Endothelial cell of umbilical vein (primary cell): ENCODE results near the gene GNB2. TPM values are rescaled to one million over a fixed set of nuclear protein-coding genes. Genes with fewer than 3 reads are reported as not detected.

Experiments
- BruUV-seq: library from RNA; stranded (reverse); fragments of 400-500 nt; replicated peaks from 2 replicates; lab custom pipeline; 2021; lab: Mats Ljungman, UMichigan
- CTCF ChIA-PET: fragments of 300-600, 350-600 bp; sonication (Branson Sonifier 250); formaldehyde crosslinking; loops from one replicate; lab custom pipeline; 2021; ENCODE audit warnings: antibody characterized with exemption, inconsistent platforms; lab: Charles Lee
- POLR2A ChIA-PET: fragments of 300-600, 350-600 bp; sonication (Branson Sonifier 250); formaldehyde crosslinking; loops from one replicate; lab custom pipeline; 2021; ENCODE audit warnings: antibody characterized with exemption, inconsistent platforms; lab: Charles Lee
- DNase-seq: peaks from one replicate; pipeline ENCODE4 v3.0.0-alpha.2; 2011; ENCODE audit warnings: low read depth, low spot score
- FAIRE-seq: peaks from 2 replicates; lab custom pipeline; 2011; peaks lifted over from hg19 to GRCh38; lab: Jason Lieb, UNC
- H2AFZ ChIP-seq: 2 replicates; pipeline ENCODE4 v1.6.0; 2012; ENCODE audit warnings: low read depth, low read length, control low read depth, inconsistent platforms
- H3K27ac ChIP-seq: 2 replicates; pipeline ENCODE4 v1.5.1; 2011; ENCODE audit warnings: low read depth, mild to moderate bottlenecking, control low read depth, low read length, moderate library complexity; ENCODE audit not compliant: insufficient read depth
- H3K27me3 ChIP-seq, 2 experiments: 2 replicates each; pipeline versions ENCODE4 v1.6.0 to v1.6.1; 2011; ENCODE audit warnings: low read length in 2 of 2, mixed read lengths in 1 of 2; ENCODE audit not compliant: control insufficient read depth in 2 of 2, insufficient read depth in 2 of 2
- H3K36me3 ChIP-seq, 2 experiments: 2 replicates in 1 of 2; 3 replicates in 1 of 2; pipeline ENCODE4 v1.5.1; 2011; ENCODE audit warnings: low read length in 2 of 2, mild to moderate bottlenecking in 1 of 2, moderate library complexity in 1 of 2; ENCODE audit not compliant: control insufficient read depth in 2 of 2, insufficient read depth in 2 of 2; ENCODE audit errors: extremely low read depth in 1 of 2
- H3K4me1 ChIP-seq: 3 replicates; pipeline ENCODE4 v1.5.1; 2011; ENCODE audit warnings: mild to moderate bottlenecking, low read length; ENCODE audit not compliant: control insufficient read depth, insufficient read depth; ENCODE audit errors: extremely low read depth
- H3K4me2 ChIP-seq: 2 replicates; pipeline ENCODE4 v1.6.1; 2011; ENCODE audit warnings: low read length, control low read depth, mixed read lengths; ENCODE audit not compliant: insufficient read depth
- H3K4me3 ChIP-seq, 3 experiments: fragments of 200-600 bp in 1 of 3; sonication (generic), shearing (Covaris generic) in 1 of 3; replicated peaks in 1 of 3; 2 replicates each; pipeline ENCODE4 v1.5.1; 2011 to 2016; ENCODE audit warnings: control low read depth in 3 of 3, low read length in 3 of 3, mild to moderate bottlenecking in 2 of 3, inconsistent platforms in 1 of 3, low read depth in 1 of 3, moderate library complexity in 1 of 3; ENCODE audit not compliant: insufficient read depth in 1 of 3
- H3K79me2 ChIP-seq: 2 replicates; pipeline ENCODE4 v1.6.0; 2012; ENCODE audit warnings: low read length, inconsistent platforms; ENCODE audit not compliant: control insufficient read depth, insufficient read depth
- H3K9ac ChIP-seq: replicated peaks from 2 replicates; pipeline ENCODE3; 2011; ENCODE audit warnings: low read length, control low read depth; ENCODE audit not compliant: insufficient read depth; ENCODE audit errors: extremely low read depth
- H3K9me1 ChIP-seq: replicated peaks from 3 replicates; pipeline ENCODE4 v1.6.0; 2011; ENCODE audit warnings: mild to moderate bottlenecking, low read length; ENCODE audit not compliant: control insufficient read depth, insufficient read depth; ENCODE audit errors: extremely low read depth
- H3K9me3 ChIP-seq: replicated peaks from 2 replicates; pipeline ENCODE4 v1.5.1; 2012; ENCODE audit warnings: low read length, inconsistent platforms; ENCODE audit not compliant: control insufficient read depth, insufficient read depth
- H4K20me1 ChIP-seq: replicated peaks from 2 replicates; pipeline ENCODE3; 2011; ENCODE audit warnings: mild to moderate bottlenecking, low read length; ENCODE audit not compliant: control insufficient read depth, insufficient read depth; ENCODE audit errors: extremely low read depth
- EZH2 ChIP-seq: IDR thresholded peaks from 2 replicates; pipeline ENCODE4 v1.6.1; 2012; ENCODE audit warnings: borderline replicate concordance, low read depth, mild to moderate bottlenecking, moderate library complexity, low read length, inconsistent platforms; ENCODE audit not compliant: severe bottlenecking
- FOS ChIP-seq: IDR thresholded peaks from 2 replicates; pipeline ENCODE4 v1.6.1; 2011; ENCODE audit warnings: mild to moderate bottlenecking, low read length, moderate library complexity, borderline replicate concordance; ENCODE audit not compliant: insufficient read depth
- GATA2 ChIP-seq: IDR thresholded peaks from 2 replicates; pipeline ENCODE4 v1.7.0; 2011; ENCODE audit warnings: low read depth, mild to moderate bottlenecking, moderate library complexity, mixed read lengths, low read length; ENCODE audit not compliant: insufficient read length, insufficient read depth
- JUN ChIP-seq: IDR thresholded peaks from 2 replicates; pipeline ENCODE4 v1.6.1; 2011; ENCODE audit warnings: borderline replicate concordance, low read depth; ENCODE audit not compliant: insufficient read length, insufficient read depth
- MYC ChIP-seq: IDR thresholded peaks from one replicate; pipeline ENCODE4 v1.6.1; 2011; ENCODE audit warnings: mild to moderate bottlenecking, low read depth, low read length
- POLR2A ChIP-seq: IDR thresholded peaks from 2 replicates; pipeline ENCODE4 v1.6.1; 2012; ENCODE audit warnings: low read depth, mild to moderate bottlenecking, control low read depth, low read length
- POLR2AphosphoS5 ChIP-seq: IDR thresholded peaks from 2 replicates; pipeline ENCODE4 v1.6.1; 2012; ENCODE audit warnings: low read depth, mild to moderate bottlenecking, control low read depth, low read length, moderate library complexity; ENCODE audit not compliant: insufficient read depth
- dilution Hi-C: fragments of 300-500 bp; cut with MboI; formaldehyde crosslinking; loops from one replicate; pipeline ENCODE4 v1.15.0; 2019; ENCODE audit warnings: low sequenced_read_pairs; ENCODE audit not compliant: extremely low pct_ligation_motif_present
- intact Hi-C: fragments of 100-400 bp; cut with micrococcal nuclease; formaldehyde crosslinking; loops from one replicate; pipeline ENCODE4 v1.10.0; 2022
- polyA plus RNA-seq, 4 experiments: library from polyadenylated mRNA; depleted of rRNA in 3 of 4; stranded (reverse) in 3 of 4; unstranded in 1 of 4; fragments of >200 nt; gene quantifications; 2 replicates each; pipeline versions ENCODE4 v1.2.1 to v1.2.3, GENCODE V29; 2011 to 2012; ENCODE audit warnings: missing spikeins in 1 of 4
- total RNA-seq: library from RNA; stranded (reverse); gene quantifications from 2 replicates; pipeline ENCODE4 v1.2.3, GENCODE V29; 2021
- TF ChIP-seq, protein P1 (sequence below), 2 donors: IDR thresholded peaks; 1 replicate in 1 of 2; 2 replicates in 1 of 2; pipeline ENCODE4 v1.5.1; 2011; ENCODE audit warnings: low read length in 2 of 2, mild to moderate bottlenecking in 2 of 2, moderate library complexity in 2 of 2, control low read depth in 1 of 2, inconsistent platforms in 1 of 2, low read depth in 1 of 2; ENCODE audit not compliant: insufficient read depth in 1 of 2; ENCODE audit errors: extremely low read depth in 1 of 2
- TF ChIP-seq, protein P2 (sequence below): IDR thresholded peaks from 2 replicates; pipeline ENCODE4 v1.6.1; 2011; ENCODE audit not compliant: insufficient read depth, insufficient read length

Gene GNB2
- total and polyA plus RNA-seq, 2 donors (not counting 3 experiments of a cell fraction or from before 2014, with no cell fraction given): 297 to 433 TPM

DNA sequence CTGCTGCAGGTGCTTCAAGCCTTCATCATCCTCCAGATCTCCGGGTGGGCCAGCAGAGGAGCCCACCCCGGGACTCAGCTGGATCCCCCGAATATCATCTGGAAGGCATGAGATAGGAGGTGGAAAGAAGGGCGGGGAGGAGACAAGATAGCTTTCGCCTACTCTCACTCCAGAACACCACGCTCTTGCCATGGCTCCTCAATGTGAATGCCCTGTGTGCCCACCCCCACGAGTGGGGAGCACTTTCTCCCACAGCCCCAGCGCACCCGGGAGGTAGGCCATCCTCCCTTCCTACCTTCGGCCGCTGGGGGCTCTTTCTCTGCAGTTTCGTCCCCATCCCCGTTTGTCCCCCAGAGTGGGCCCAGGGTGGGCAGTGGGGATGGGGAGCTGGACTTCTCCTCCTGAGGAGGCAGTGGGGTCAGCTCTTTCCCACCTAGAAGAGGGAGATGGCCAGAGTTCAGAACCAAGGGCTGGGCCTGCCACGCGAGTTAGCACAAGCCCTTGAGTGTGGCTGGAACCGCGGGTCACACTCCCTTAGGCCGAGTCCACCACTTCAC lies 11.6 kb downstream of the GNB2 start:
- DNase-seq (no peak), FAIRE-seq (no peak)
- Histone ChIP-seq H3K79me2 (peaks cover 16% of the 10 kb centered on the region), H3K27ac (no peak overlapping the region), H3K9me1 (no peaks in the 10 kb centered on the region), H4K20me1 (no peaks in the 10 kb centered on the region), H3K9ac (no peak overlapping the region), H3K27me3 (no peaks in the 10 kb centered on the region), H3K4me3 (no peak overlapping the region), H3K4me2 (no peak overlapping the region), H3K4me1 (no peaks in the 10 kb centered on the region), H2AFZ (no peak overlapping the region), H3K9me3 (no peaks in the 10 kb centered on the region), H3K36me3 (peaks cover 9 to 74% of the 10 kb centered on the region in 2 experiments)
- dilution Hi-C loops (no loop called here), intact Hi-C loops (no loop called here)
- POLR2A ChIA-PET: no interaction called here
- BruUV-seq: no TSS peak
- no peak for TF ChIP-seq JUN
- CTCF ChIA-PET: interaction anchor here (0.9 to 7.0 kb wide), 3 partner anchors 6 to 20 kb away, joined by 3 to 60 read pairs (median 4); partner anchors contain the start of gene POP7

DNA sequence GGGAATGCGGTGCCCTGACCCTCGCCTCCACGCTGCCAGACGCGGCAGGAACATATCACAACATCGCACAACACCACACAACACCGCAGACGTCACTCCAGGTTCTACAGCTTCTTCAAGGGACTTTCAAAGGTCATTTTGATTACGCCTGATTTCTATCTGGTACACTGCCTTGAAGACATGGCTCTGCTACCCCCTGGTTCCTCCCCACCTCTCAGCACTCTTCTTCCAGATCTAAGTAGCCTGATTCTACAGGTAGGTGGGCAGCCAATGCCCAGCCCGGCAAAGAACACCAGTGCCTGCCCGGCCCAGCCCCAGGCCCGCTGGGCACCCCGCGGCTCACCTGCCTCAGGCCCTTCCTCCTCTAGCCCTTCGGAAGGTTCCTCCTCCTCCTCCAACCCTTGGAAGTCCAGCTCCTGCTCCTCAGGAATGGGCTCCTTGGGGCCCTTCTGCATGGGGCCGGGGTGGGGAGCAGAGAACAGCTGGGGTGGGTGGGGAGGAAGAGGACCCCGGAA lies 12.1 kb downstream of the GNB2 start:
- no peak overlapping the region for H3K9ac ChIP-seq
- peaks cover 19% of the 10 kb centered on the region for H3K79me2 ChIP-seq
- no peak overlapping the region for H2AFZ ChIP-seq
- FAIRE-seq (no peak), DNase-seq (no peak)
- no peaks in the 10 kb centered on the region for H3K9me3 ChIP-seq
- no peak overlapping the region for H3K4me2 ChIP-seq
- no peaks in the 10 kb centered on the region for H3K4me1 ChIP-seq
- intact Hi-C loops: no loop called here
- dilution Hi-C loops: no loop called here
- H4K20me1 ChIP-seq: no peaks in the 10 kb centered on the region
- no peak overlapping the region for H3K4me3 ChIP-seq
- H3K27ac ChIP-seq: no peak overlapping the region
- no peaks in the 10 kb centered on the region for H3K9me1 ChIP-seq
- ChIA-PET CTCF (interaction anchor here (0.9 kb wide), 1 partner anchor 20 kb away, joined by 4 read pairs; the partner anchor contains the start of gene POP7), POLR2A (interaction anchor here (0.6 kb wide), 1 partner anchor 131 kb away, joined by 4 read pairs; no protein-coding TSS in a partner anchor)
- no TSS peak for BruUV-seq
- no peaks in the 10 kb centered on the region for H3K27me3 ChIP-seq
- H3K36me3 ChIP-seq: peaks cover 7 to 70% of the 10 kb centered on the region in 2 experiments
- TF ChIP-seq FOS: no peak
- TF ChIP-seq, protein P1, sequence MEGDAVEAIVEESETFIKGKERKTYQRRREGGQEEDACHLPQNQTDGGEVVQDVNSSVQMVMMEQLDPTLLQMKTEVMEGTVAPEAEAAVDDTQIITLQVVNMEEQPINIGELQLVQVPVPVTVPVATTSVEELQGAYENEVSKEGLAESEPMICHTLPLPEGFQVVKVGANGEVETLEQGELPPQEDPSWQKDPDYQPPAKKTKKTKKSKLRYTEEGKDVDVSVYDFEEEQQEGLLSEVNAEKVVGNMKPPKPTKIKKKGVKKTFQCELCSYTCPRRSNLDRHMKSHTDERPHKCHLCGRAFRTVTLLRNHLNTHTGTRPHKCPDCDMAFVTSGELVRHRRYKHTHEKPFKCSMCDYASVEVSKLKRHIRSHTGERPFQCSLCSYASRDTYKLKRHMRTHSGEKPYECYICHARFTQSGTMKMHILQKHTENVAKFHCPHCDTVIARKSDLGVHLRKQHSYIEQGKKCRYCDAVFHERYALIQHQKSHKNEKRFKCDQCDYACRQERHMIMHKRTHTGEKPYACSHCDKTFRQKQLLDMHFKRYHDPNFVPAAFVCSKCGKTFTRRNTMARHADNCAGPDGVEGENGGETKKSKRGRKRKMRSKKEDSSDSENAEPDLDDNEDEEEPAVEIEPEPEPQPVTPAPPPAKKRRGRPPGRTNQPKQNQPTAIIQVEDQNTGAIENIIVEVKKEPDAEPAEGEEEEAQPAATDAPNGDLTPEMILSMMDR (IDR thresholded peaks at IDR 0.05; ENCODE audit: extremely low read depth in 1 of 2, insufficient read depth in 1 of 2, low read depth in 1 of 2, low read length in 2 of 2): no peak
- TF ChIP-seq GATA2: no peak
- no peak for TF ChIP-seq EZH2
- TF ChIP-seq, protein P2, sequence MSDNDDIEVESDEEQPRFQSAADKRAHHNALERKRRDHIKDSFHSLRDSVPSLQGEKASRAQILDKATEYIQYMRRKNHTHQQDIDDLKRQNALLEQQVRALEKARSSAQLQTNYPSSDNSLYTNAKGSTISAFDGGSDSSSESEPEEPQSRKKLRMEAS: no peak
- TF ChIP-seq POLR2AphosphoS5: no peak
- no peak for TF ChIP-seq POLR2A
- TF ChIP-seq MYC: no peak
- no peak for TF ChIP-seq JUN
